ENCODE data around the gene AHNAK2. TPM values are rescaled to one million over a fixed set of nuclear protein-coding genes. Genes with fewer than 3 reads are reported as not detected.

Gene AHNAK2
- polyA plus RNA-seq, 1 donor, result 31.8 TPM

GRCh38 chr14:104984056-104984894 is 6.1 kb upstream of the AHNAK2 start:
- no peak for DNase-seq

- DNase-seq, result no peak
Measured at GRCh38 chr14:104983231-104983721, 5.1 kb upstream of the AHNAK2 start.

GRCh38 chr14:104982548-104983230 is 4.5 kb upstream of the AHNAK2 start:
- no peak for DNase-seq

- no peak for DNase-seq
Measured at GRCh38 chr14:104981699-104982541, 3.7 kb upstream of the AHNAK2 start.

GRCh38 chr14:104980611-104981531 is 2.7 kb upstream of the AHNAK2 start:
- no peak for DNase-seq

- no peak for DNase-seq
Measured at GRCh38 chr14:104979758-104980610, 1.8 kb upstream of the AHNAK2 start.

GRCh38 chr14:104978746-104979691 is 845 bp upstream of the AHNAK2 start:
- DNase-seq, result no peak

- DNase-seq, result no peak
Measured at GRCh38 chr14:104977008-104977680, 1.0 kb downstream of the AHNAK2 start.

GRCh38 chr14:104976198-104977007 is 1.8 kb downstream of the AHNAK2 start:
- no peak for DNase-seq

- no peak for DNase-seq
Measured at GRCh38 chr14:104975481-104976197, 2.5 kb downstream of the AHNAK2 start.

- DNase-seq, result no peak
Measured at GRCh38 chr14:104974665-104975390, 3.3 kb downstream of the AHNAK2 start.

- DNase-seq, result no peak
Measured at GRCh38 chr14:104974146-104974541, 4.0 kb downstream of the AHNAK2 start.

- peak; percentile 88 for DNase-seq
Measured at GRCh38 chr14:104973385-104974145, 4.6 kb downstream of the AHNAK2 start.

GRCh38 chr14:104973135-104973384 is 5.1 kb downstream of the AHNAK2 start:
- DNase-seq, result no peak

- DNase-seq, result no peak
Measured at GRCh38 chr14:104972301-104973134, 5.7 kb downstream of the AHNAK2 start.

Measured in hindlimb muscle (tissue), 1 donor.